GM21723 (cell line): ENCODE data around the gene KRT3.

Experiments
- ATAC-seq: cut with Tn5 transposase; IDR thresholded peaks from one replicate; pipeline ENCODE4 v1.9.1; 2021; ENCODE audit warnings: mild to moderate bottlenecking, moderate library complexity; ENCODE audit not compliant: unreplicated experiment

The KRT3 gene

GRCh38 chr12:52828156-52828555 is 32.2 kb upstream of the KRT3 start:
- no peak for ATAC-seq

- ATAC-seq = no peak
These were observed 31.7 kb upstream of the KRT3 start for GRCh38 chr12:52827499-52828090.

GRCh38 chr12:52826611-52827498 is 30.9 kb upstream of the KRT3 start:
- ATAC-seq = no peak

- no peak for ATAC-seq
These were observed 30.0 kb upstream of the KRT3 start for GRCh38 chr12:52825961-52826360.

- ATAC-seq = no peak
These were observed 29.0 kb upstream of the KRT3 start for GRCh38 chr12:52824741-52825410.

- ATAC-seq = no peak
These were observed 28.0 kb upstream of the KRT3 start for GRCh38 chr12:52823761-52824450.

GRCh38 chr12:52822771-52823510 is 27.0 kb upstream of the KRT3 start:
- no peak for ATAC-seq

- no peak for ATAC-seq
These were observed 26.1 kb upstream of the KRT3 start for GRCh38 chr12:52821826-52822660.

GRCh38 chr12:52821071-52821730 is 25.3 kb upstream of the KRT3 start:
- ATAC-seq = no peak

GRCh38 chr12:52820521-52820920 is 24.6 kb upstream of the KRT3 start:
- no peak for ATAC-seq

GRCh38 chr12:52819731-52820510 is 24.0 kb upstream of the KRT3 start:
- no peak for ATAC-seq

GRCh38 chr12:52818887-52819420 is 23.0 kb upstream of the KRT3 start:
- ATAC-seq = no peak

GRCh38 chr12:52818388-52818787 is 22.5 kb upstream of the KRT3 start:
- no peak for ATAC-seq

- ATAC-seq = no peak
These were observed 21.9 kb upstream of the KRT3 start for GRCh38 chr12:52817699-52818238.

GRCh38 chr12:52817003-52817698 is 21.2 kb upstream of the KRT3 start:
- ATAC-seq = no peak

GRCh38 chr12:52815676-52816588 is 20.0 kb upstream of the KRT3 start:
- ATAC-seq = no peak
